ENCODE data around the gene CKM. TPM values are rescaled to one million over a fixed set of nuclear protein-coding genes. Genes with fewer than 3 reads are reported as not detected.

The CKM gene
- total RNA-seq, 1 experiment from 2014 or later = not detected

DNA sequence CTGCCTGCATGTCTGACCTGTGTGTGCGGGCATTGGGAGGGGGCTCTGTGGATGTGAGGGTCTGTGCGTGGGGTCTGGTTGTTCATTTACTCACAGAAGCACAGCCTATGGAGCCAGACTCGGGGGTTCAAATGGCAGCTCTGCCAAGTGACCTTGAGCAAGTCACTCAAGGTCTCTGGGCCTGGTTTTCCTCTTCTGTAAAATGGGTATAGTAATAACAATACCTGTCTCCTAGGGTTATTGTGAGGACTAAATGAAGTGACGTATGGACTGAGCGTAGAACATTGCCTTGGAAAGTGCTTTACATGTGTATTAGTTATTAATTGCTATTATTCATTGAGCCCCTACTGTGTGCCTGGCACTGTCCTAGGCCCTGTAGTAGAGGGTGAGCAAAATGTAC, 24.4 kb downstream of the CKM start:
- Histone ChIP-seq H3K36me3 (replicated peaks; ENCODE audit: control insufficient read depth, insufficient read depth, low read length) (0 out of 2 replicates have a peak, but pooled peaks cover 2% of the 10 kb centered on the region), H3K4me3 (ENCODE audit: insufficient read depth, low read depth, low read length) (no peak overlapping the region), H3K27me3 (ENCODE audit: control insufficient read depth, insufficient read depth, low read length) (no peaks in the 10 kb centered on the region)
- no peak for DNase-seq

GRCh38 chr19:45297674-45298073, 25.0 kb downstream of the CKM start:
- Histone ChIP-seq H3K36me3 (replicated peaks; ENCODE audit: control insufficient read depth, insufficient read depth, low read length) (0 out of 2 replicates have a peak, but pooled peaks cover 2% of the 10 kb centered on the region), H3K4me3 (ENCODE audit: insufficient read depth, low read depth, low read length) (no peak overlapping the region), H3K27me3 (ENCODE audit: control insufficient read depth, insufficient read depth, low read length) (no peaks in the 10 kb centered on the region)
- no peak for DNase-seq

- H3K27me3 ChIP-seq (ENCODE audit: control insufficient read depth, insufficient read depth, low read length) = no peaks in the 10 kb centered on the region
- no peak overlapping the region for H3K4me3 ChIP-seq (ENCODE audit: insufficient read depth, low read depth, low read length)
- H3K36me3 ChIP-seq (replicated peaks; ENCODE audit: control insufficient read depth, insufficient read depth, low read length) = peaks cover 4% of the 10 kb centered on the region; the same call in 1 of the 2 replicates
- DNase-seq = no peak
These were observed 26.3 kb downstream of the CKM start for GRCh38 chr19:45296355-45296754.

GRCh38 chr19:45295873-45296272, 26.8 kb downstream of the CKM start:
- H3K36me3 ChIP-seq (replicated peaks; ENCODE audit: control insufficient read depth, insufficient read depth, low read length) = peaks cover 5% of the 10 kb centered on the region
- no peaks in the 10 kb centered on the region for H3K27me3 ChIP-seq (ENCODE audit: control insufficient read depth, insufficient read depth, low read length)
- DNase-seq = no peak
- no peak overlapping the region for H3K4me3 ChIP-seq (ENCODE audit: insufficient read depth, low read depth, low read length)

DNA sequence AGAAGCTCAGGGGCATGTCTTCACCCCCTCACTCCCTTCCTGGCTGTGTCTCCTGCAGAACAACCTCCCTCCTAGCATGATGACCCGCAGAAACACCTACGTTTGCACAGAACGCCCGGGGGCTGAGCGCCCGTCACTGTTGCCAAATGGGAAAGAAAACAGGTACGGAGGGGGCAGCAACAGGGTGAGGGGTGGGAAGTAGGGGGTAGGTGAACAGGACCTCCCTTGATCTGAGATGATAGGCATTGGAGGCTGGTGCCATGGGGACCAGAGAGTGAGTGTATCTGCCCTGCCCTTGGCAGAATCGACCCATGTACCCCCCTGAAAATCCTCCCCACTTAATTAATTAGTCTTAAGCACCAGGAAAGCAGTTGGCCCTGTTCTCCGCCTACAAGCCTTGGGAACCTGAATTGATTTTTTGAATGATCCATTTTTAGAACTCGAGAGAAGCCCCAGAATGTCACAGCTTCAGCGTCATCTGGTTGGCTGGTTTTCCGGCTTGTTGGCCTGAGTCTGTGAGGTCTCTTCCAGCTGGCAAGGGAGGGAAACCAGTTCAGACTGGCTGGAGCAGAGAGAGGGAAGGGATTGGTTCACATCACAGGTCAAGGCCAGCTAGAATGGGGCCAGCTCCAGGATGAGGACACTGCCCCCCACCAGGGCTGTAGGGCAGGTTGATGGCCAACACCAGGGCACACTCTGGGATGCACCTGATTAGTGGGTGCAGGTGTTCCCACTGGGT, 28.2 kb downstream of the CKM start:
- Histone ChIP-seq H3K36me3 (replicated peaks; ENCODE audit: control insufficient read depth, insufficient read depth, low read length) (peaks cover 5% of the 10 kb centered on the region), H3K27me3 (ENCODE audit: control insufficient read depth, insufficient read depth, low read length) (no peaks in the 10 kb centered on the region), H3K4me3 (ENCODE audit: insufficient read depth, low read depth, low read length) (no peak overlapping the region)
- DNase-seq = no peak

GRCh38 chr19:45293682-45294081, 29.0 kb downstream of the CKM start:
- Histone ChIP-seq H3K27me3 (ENCODE audit: control insufficient read depth, insufficient read depth, low read length) (no peaks in the 10 kb centered on the region), H3K36me3 (replicated peaks; ENCODE audit: control insufficient read depth, insufficient read depth, low read length) (peaks cover 3% of the 10 kb centered on the region), H3K4me3 (ENCODE audit: insufficient read depth, low read depth, low read length) (no peak overlapping the region)
- DNase-seq = no peak

- H3K4me3 ChIP-seq (ENCODE audit: insufficient read depth, low read depth, low read length) = no peak overlapping the region
- peaks cover 3% of the 10 kb centered on the region for H3K36me3 ChIP-seq (replicated peaks; ENCODE audit: control insufficient read depth, insufficient read depth, low read length)
- DNase-seq = no peak
- H3K27me3 ChIP-seq (ENCODE audit: control insufficient read depth, insufficient read depth, low read length) = no peaks in the 10 kb centered on the region
These were observed 30.8 kb downstream of the CKM start for GRCh38 chr19:45291834-45292233.

DNA sequence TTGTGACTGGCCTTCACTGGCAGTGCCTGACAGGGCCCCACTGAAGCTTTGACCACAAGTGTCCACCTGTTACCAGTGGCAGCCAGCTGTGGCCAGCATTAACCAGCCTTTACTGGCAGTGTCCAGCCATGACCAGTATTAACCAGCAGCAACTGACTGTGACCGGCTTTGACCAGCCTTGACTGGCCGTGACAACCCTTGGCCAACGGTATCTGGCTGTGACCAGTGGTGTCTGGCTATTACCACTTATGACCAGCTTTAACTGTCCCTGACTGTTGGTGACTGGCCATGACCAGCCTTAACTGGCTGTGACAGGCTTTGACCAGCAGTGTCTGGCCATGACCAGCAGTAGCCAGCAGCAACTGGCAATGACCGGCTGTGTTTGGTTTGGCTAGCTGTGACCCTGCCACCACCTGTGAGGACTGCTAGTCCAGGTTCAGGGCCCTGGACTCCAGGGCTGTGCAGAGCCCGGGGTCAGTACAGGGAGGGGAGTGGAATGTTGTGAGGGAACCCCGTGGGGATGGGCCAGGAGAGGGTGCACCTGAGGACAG, 32.2 kb downstream of the CKM start:
- Histone ChIP-seq H3K4me3 (ENCODE audit: insufficient read depth, low read depth, low read length) (no peak overlapping the region), H3K36me3 (replicated peaks; ENCODE audit: control insufficient read depth, insufficient read depth, low read length) (peaks cover 3% of the 10 kb centered on the region), H3K27me3 (ENCODE audit: control insufficient read depth, insufficient read depth, low read length) (no peaks in the 10 kb centered on the region)
- DNase-seq = no peak

DNA sequence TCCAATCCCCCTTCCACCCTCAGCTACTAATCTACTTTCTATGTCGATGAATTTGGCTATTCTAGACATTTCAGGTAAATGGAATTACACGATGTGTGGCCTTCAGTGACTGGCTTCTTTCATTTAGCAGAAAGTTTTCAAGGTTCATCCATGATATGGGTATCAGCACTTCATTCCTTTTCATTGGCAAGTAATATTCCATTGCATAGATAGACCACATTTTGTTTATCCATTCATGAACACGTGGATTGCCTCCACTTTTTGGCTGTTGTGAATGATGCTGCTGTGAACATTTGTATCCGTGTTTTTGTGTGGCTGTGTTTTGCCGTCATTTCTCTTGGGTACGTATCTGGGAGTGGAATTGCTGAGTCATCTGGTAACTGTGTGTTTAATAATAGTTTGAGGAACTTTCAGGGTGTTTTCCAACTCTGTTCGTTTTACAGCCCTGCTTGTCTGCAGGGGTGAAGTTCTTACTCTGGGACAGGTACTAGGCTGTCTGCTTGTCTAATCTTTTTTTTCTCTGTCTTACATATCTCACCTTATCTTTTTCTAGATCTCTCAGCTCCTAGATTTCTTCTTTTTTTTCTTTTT, 39.1 kb downstream of the CKM start:
- H3K4me3 ChIP-seq (ENCODE audit: insufficient read depth, low read depth, low read length) = no peak overlapping the region
- H3K36me3 ChIP-seq (replicated peaks; ENCODE audit: control insufficient read depth, insufficient read depth, low read length) = peaks cover 15% of the 10 kb centered on the region
- DNase-seq = no peak
- H3K27me3 ChIP-seq (ENCODE audit: control insufficient read depth, insufficient read depth, low read length) = no peaks in the 10 kb centered on the region

DNA sequence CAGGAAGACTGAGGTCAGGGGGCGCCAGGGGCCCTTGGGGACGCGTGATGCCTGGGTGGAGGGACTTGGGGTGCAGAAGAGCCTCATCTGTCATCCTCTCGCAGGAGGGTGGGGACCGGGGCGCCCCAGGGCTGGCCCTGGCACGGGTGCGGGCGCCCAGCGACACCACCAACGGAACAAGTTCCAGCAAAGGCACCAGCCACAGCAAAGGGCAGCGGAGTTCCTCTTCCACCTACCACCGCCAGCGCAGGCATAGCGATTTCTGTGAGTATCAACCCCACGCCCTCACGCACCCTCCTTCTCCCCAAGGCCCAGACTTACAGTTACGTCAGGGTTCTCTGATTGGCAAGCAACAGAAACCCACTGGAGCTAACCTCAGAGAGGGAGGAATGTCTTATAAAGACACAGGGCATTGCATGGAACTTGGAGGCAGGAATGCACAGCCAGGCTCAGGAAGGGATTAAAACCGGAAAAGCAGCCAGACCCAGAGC, 42.2 kb downstream of the CKM start:
- Histone ChIP-seq H3K36me3 (replicated peaks; ENCODE audit: control insufficient read depth, insufficient read depth, low read length) (peaks cover 20% of the 10 kb centered on the region), H3K27me3 (ENCODE audit: control insufficient read depth, insufficient read depth, low read length) (no peaks in the 10 kb centered on the region), H3K4me3 (ENCODE audit: insufficient read depth, low read depth, low read length) (no peak overlapping the region)
- DNase-seq = no peak

DNA sequence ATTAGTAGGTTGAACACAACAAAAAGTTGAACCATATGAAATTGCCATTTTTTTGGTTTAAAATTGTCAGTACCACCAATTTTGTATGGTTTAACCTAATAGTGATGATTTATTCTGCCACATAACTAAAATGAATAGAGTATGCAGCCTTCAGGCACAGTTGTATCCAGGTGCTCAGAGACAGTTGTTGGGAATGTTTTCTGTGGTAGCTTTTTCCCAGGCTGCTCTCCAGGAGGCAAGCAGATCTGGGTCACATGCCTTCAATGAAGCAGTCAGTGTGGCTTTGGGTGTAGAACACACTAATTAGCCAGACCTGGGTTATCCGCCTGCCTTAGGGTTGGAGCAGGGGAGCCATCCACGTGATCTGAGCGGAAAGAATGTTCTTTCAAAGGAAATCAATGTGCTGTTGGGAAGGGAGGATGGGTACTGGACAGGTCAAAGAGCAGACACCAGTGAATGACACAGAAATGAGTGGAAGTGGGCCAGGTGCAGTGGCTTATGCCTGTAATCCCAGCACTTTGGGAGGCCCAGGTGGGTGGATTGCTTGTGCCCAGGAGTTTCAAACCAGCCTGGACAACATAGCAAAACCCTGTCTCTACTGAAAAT, 43.0 kb downstream of the CKM start:
- no peaks in the 10 kb centered on the region for H3K27me3 ChIP-seq (ENCODE audit: control insufficient read depth, insufficient read depth, low read length)
- peaks cover 21% of the 10 kb centered on the region for H3K36me3 ChIP-seq (replicated peaks; ENCODE audit: control insufficient read depth, insufficient read depth, low read length)
- H3K4me3 ChIP-seq (ENCODE audit: insufficient read depth, low read depth, low read length) = no peak overlapping the region
- DNase-seq = no peak

- H3K36me3 ChIP-seq (replicated peaks; ENCODE audit: control insufficient read depth, insufficient read depth, low read length) = peaks cover 19% of the 10 kb centered on the region
These were observed 44.6 kb downstream of the CKM start for GRCh38 chr19:45278087-45278486.

DNA sequence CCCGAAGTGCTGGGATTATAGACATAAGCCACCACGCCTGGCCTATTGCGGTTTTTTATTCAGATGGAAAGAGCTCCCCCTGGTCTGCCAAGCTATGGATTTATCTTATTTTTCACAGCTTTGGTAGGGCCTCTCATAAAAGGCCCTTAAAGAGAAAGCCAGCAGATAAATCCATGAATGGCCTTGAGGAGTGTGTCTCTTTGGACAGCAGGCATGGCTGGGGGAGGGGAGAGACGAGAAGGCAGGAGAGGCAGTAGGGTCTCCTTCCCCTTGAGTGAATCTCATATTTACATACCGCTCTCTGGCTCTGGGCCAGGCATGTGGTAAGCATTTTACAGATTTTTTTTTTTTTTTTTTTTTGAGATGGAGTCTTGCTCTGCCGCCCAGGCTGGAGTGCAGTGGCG, 46.4 kb downstream of the CKM start:
- no peaks in the 10 kb centered on the region for H3K27me3 ChIP-seq (ENCODE audit: control insufficient read depth, insufficient read depth, low read length)
- H3K4me3 ChIP-seq (ENCODE audit: insufficient read depth, low read depth, low read length) = no peak overlapping the region
- no peak for DNase-seq
- H3K36me3 ChIP-seq (replicated peaks; ENCODE audit: control insufficient read depth, insufficient read depth, low read length) = peaks cover 19% of the 10 kb centered on the region

More at GRCh38 chr19:45278087-45278486, 44.6 kb downstream of the CKM start:
- DNase-seq = no peak
- H3K27me3 ChIP-seq (ENCODE audit: control insufficient read depth, insufficient read depth, low read length) = no peaks in the 10 kb centered on the region
- H3K4me3 ChIP-seq (ENCODE audit: insufficient read depth, low read depth, low read length) = no peak overlapping the region

- H3K27me3 ChIP-seq (ENCODE audit: control insufficient read depth, insufficient read depth, low read length) = no peaks in the 10 kb centered on the region
- DNase-seq = no peak
These were observed 47.2 kb downstream of the CKM start for GRCh38 chr19:45275370-45275971.

More at GRCh38 chr19:45275370-45275971, 47.2 kb downstream of the CKM start:
- Histone ChIP-seq H3K36me3 (replicated peaks; ENCODE audit: control insufficient read depth, insufficient read depth, low read length) (peaks cover 17% of the 10 kb centered on the region), H3K4me3 (ENCODE audit: insufficient read depth, low read depth, low read length) (no peak overlapping the region)

All from H7 (cell line).